ENCODE data around the gene URB1.
A peak's percentile ranks its signal among the peaks of the same experiment; 100 is the strongest.
"Not testable (repeated sequence)": the region's sequence is repeated elsewhere in the genome, so short reads cannot be mapped to it uniquely, and the experiment has no call there.

The URB1 gene

GRCh38 chr21:32317726-32318125, 75.1 kb downstream of the URB1 start:
- no peak for DNase-seq

- no peak for DNase-seq
Measured at GRCh38 chr21:32316361-32317215, 76.2 kb downstream of the URB1 start.

GRCh38 chr21:32315511-32316281, 77.1 kb downstream of the URB1 start:
- DNase-seq = no peak

DNA sequence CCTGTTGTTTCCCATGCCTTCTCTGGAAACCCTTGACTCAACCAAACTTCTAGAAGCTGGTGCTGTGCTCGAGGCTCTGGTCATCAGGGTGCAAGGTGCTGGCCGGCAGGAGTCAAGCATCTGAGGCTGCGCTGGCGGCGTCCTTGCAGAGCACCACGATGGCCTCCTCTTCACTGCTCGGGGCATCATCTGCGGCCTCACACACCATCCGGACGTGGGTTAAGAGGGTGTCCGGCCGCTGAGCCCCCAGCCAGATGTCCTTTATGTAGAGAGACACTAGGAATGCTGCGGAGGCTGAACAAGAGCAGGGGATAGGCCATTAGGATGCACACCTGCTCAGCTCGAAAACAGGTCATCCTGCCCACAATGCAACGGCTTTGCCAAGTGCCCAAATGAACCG, 78.0 kb downstream of the URB1 start:
- no peak for DNase-seq

- no peak for DNase-seq
Measured at GRCh38 chr21:32312976-32313375, 79.8 kb downstream of the URB1 start.

- no peak for DNase-seq
Measured at GRCh38 chr21:32312326-32312725, 80.5 kb downstream of the URB1 start.

DNA sequence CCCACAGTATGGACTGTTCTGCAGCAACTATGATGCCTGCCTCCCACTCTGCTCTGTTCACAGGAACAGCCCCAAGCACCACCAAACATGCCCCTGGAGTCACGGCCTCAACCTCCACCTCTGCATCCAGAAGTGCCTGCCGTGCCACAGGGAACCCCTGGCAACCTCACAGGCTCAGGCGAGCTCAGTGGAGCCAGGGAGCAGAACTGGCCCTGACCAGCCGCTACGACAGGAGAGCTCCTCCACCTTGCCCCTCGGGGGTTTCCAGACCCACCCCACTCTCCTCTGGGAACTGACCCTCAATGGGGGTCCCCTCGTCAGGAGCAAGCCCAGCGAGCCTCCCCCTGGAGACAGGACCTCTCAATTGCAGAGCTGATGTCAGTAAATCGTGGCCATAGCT, 81.2 kb downstream of the URB1 start:
- no peak for DNase-seq

GRCh38 chr21:32310976-32311375, 81.8 kb downstream of the URB1 start:
- DNase-seq = not testable (repeated sequence)

DNA sequence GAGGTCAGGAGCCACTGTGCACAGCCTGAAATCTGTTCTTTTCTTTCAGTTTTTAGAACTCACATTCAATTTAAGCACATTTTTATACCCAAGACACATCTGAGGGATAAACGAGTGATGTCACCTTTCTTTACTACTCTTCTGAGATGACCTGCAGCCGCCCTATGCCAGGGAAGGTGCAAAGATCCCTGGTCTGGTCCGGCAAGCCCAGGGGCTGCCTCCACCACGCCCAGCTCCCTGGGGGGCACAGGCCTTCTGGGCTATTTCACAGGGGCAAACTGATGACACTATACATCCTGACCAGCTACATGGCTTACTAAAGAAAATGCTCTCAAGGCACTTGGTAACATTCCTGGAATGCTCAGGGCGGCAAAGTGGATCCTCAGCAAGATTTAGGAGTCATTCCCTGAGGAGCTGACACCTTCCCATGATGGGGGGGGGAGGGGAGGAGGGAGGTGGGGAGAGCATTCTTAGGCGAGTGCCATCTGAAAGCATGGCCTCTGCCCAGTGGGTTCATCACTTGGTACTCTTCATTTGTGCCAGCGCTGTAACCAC, 82.8 kb downstream of the URB1 start:
- no peak for DNase-seq

GRCh38 chr21:32308696-32309095, 84.1 kb downstream of the URB1 start:
- no peak for DNase-seq

- no peak for DNase-seq
Measured at GRCh38 chr21:32307706-32308105, 85.1 kb downstream of the URB1 start.

DNA sequence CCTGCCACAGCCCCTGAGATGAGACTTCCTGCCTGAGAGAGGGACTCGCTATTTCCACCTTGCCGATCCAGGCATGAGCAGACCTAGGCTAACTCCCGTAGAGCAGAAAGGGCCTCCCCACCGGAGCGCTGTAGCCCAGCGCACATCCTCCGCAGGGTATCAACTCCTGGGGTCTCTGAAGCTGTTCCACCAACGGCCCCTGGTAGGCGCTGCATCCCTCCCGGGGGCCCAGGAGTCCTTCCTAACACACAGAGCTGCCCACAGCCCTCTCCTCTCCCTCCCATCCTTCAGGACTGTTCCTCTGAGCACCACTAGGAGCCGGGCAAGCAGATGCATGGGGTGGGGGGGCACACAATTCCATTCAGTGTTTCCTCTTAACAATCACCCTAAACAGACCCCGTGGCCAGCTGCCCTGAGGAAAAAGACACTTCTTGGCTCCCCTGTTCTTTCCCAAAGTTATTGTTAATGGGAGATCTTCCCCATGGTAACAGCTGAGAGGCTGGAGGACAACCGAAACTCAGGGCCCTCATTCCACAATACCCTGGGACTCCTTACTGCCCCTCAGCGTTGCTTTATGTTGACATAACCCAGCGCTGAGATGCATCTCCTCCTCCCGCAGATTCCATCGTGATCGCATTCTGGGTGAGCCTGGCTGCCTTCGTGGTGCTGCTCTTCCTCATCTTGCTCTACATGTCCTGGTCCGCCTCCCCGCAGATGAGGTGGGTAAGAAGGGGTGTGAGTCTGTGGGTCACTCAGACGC, 86.6 kb downstream of the URB1 start:
- DNase-seq = no peak

DNA sequence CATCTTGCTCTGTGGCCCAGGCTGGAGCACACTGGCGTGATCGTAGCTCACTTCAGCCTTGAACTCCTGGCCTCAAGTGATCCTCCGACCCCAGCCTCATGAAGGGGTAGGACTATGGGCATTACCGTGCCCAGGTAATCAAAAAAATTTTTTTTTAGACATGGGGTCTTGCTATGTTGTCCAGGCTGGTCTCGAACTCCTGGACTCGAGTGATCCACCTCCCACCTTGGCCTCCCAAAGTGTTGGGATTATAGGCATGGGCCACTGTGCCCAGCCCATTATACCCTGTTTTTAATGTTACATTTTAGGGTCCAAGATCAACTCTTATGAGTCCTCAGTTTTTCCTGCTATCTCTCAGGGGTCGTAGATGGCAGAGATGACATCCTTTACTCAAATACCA, 87.8 kb downstream of the URB1 start:
- DNase-seq = no peak

DNA sequence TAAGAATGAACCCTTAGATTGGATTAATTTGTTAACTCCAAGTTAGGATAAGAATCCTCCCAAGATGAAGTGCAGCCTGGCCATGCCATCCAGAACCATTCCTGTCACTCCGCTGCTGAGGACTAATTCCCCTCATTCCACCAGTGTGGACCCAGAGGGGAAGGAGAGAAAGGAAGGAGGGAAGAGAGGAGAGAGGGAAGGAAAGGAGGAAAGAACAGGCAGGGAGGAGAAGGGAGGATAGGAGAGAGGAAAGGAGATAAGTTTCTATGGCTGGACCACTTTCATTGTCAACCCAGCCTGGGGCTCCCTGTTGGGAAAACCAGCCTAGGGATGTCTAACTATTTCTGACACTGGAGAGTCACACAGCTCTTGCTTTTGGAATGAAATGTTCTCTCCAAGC, 89.4 kb downstream of the URB1 start:
- DNase-seq = no peak

DNA sequence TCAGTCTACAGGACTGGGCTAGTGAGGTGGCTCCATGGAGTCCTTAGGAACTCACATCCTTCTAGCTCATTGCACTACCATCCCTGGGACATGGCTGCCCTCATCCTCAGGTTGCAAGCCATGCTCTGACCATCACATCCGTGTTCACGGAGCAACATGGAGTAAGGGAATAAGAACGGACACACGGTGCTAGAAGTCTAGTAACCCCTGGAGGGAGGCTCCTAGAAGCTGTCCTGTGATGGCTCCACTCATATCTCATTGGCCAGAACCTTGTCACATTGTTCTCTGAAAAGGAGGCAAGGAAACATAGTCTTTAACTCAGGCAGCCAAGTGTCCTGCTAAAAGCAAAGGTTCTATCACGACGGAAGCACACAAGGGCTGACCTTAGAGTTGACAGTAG, 90.3 kb downstream of the URB1 start:
- DNase-seq = no peak

DNA sequence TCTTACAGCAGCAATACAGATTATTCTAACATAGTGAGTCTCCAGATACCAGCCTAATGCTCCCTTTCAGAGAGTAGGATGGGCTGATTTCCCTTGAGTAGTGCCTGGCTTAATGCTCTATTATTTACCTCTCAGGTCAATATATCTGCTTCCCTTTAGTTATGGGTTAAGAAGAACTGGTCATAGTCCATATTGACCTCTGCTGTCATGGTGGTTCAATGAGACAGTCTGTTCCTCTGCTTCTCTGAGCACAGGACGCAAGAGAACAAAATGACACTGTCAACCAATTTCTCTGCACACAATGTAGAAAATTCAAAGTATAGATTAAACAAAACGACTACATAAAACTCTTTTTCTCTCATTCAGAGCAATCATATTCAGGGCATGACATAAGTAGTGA, 91.2 kb downstream of the URB1 start:
- no peak for DNase-seq

DNA sequence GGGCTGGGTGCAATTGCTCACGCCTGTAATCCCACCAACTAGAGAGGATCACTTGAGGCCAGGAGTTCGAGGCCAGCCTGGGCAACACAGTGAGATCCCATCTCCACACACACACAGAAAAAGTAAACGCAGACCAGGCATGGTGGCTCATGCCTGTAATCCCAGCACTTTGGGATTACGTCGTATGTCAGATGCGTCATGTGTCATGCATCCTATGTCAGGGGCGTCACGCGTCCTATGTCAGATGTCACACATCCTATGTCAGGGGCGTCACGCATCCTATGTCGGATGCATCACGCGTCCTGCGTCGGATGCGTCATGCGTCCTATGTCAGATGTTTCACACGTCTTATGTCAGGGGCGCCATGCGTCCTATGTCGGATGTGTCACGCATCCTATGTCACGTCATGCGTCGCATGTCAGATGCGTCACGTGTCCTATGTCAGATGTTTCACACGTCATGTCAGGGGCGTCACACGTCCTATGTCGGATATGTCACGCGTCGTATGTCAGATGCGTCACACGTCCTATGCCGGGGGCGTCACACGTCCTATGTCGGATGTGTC, 92.6 kb downstream of the URB1 start:
- no peak for DNase-seq

DNA sequence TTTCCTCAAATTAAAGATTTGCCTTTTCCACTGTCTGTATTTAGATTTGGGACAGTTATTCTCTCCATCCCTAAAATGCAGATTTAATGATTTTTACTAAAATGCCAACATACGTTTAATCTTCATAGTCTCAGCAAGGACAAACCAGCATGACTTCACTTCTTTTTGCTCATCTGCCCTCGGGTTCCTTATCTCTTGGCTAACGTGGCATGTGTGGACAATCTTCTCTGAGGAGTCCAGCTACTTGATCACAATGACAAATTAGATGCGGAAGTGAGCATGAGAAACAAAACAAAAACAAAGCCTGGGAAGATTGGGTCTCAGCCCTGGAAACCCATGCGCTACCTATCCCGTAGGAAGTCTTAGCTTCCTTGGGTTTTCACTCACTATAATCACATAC, 93.1 kb downstream of the URB1 start:
- peak; percentile 13 for DNase-seq

- no peak for DNase-seq
Measured at GRCh38 chr21:32298658-32299081, 94.1 kb downstream of the URB1 start, which contains the start of gene MRAP. Gene MRAP, plus strand, starts transcription at chr21:32298855. Its CDS starts 117 bp downstream, at chr21:32298972.

GRCh38 chr21:32298148-32298559, 94.7 kb downstream of the URB1 start:
- no peak for DNase-seq

DNA sequence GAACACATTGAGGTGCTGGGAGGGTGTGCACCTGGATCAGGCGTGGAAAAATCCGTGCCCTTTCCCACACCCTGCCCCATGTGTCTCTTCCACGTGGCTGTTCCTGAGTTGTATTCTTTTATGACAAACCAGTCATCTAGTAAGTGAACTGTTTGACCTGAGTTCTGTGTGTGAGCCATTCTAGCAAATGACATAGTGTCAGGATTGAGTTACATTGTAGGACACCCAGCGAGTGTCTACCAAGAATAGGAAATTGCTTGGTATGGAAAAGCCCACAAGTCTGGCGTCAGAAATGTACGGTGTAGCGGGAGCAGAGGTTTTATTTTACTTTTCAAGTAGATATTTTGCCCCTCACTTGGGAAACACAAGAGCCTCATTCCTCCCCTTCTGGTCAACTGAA, 95.4 kb downstream of the URB1 start:
- no peak for DNase-seq

- no peak for DNase-seq
Measured at GRCh38 chr21:32285476-32285875, 107.3 kb downstream of the URB1 start.

GRCh38 chr21:32282992-32283391, 109.8 kb downstream of the URB1 start:
- peak; percentile 21 for DNase-seq

All from hematopoietic multipotent progenitor cell treated with erythropoietin and hydrocortisone succinate and interleukin-3 and kit ligand, for 8 days (in vitro differentiated cells).